DMS79 treated with DMSO at 0.1 percent for 48 hours (cell line): Measurements from ENCODE around the gene SYNE1.
"Not testable (repeated sequence)": the region's sequence is repeated elsewhere in the genome, so short reads cannot be mapped to it uniquely, and the experiment has no call there.

ENCODE experiments used
- DNase-seq: peaks from one replicate; lab custom pipeline; 2025; lab: John Stamatoyannopoulos, UW

Gene SYNE1, protein sequence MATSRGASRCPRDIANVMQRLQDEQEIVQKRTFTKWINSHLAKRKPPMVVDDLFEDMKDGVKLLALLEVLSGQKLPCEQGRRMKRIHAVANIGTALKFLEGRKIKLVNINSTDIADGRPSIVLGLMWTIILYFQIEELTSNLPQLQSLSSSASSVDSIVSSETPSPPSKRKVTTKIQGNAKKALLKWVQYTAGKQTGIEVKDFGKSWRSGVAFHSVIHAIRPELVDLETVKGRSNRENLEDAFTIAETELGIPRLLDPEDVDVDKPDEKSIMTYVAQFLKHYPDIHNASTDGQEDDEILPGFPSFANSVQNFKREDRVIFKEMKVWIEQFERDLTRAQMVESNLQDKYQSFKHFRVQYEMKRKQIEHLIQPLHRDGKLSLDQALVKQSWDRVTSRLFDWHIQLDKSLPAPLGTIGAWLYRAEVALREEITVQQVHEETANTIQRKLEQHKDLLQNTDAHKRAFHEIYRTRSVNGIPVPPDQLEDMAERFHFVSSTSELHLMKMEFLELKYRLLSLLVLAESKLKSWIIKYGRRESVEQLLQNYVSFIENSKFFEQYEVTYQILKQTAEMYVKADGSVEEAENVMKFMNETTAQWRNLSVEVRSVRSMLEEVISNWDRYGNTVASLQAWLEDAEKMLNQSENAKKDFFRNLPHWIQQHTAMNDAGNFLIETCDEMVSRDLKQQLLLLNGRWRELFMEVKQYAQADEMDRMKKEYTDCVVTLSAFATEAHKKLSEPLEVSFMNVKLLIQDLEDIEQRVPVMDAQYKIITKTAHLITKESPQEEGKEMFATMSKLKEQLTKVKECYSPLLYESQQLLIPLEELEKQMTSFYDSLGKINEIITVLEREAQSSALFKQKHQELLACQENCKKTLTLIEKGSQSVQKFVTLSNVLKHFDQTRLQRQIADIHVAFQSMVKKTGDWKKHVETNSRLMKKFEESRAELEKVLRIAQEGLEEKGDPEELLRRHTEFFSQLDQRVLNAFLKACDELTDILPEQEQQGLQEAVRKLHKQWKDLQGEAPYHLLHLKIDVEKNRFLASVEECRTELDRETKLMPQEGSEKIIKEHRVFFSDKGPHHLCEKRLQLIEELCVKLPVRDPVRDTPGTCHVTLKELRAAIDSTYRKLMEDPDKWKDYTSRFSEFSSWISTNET (N-terminal part only)

GRCh38 chr6:152637296-152638047 lies at the start of gene SYNE1:
TSS of gene SYNE1 (minus strand) at chr6:152637362. CDS start at chr6:152628331, 9,031 bp downstream.
- DNase-seq = no peak

DNA sequence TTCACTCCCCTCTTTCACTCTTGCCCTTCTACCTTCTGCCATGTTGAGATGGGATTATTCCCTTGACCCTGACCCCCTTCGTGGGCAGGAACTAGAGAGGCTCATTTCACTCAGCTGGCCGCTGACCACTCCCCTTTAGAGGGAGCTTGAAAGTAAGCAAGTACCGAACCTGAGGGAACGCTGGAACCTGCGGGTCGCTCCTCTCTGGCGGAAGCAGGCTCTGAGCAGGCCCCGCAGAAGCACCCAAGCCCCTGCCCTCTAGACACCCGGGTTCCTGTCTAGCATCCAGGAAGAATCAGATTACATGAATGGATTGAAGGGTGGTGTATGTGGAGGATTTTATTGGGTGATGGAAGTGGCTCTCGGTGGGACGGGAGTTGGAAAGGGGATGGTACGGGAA lies 48.7 kb upstream of the SYNE1 start:
- DNase-seq = no peak

DNA sequence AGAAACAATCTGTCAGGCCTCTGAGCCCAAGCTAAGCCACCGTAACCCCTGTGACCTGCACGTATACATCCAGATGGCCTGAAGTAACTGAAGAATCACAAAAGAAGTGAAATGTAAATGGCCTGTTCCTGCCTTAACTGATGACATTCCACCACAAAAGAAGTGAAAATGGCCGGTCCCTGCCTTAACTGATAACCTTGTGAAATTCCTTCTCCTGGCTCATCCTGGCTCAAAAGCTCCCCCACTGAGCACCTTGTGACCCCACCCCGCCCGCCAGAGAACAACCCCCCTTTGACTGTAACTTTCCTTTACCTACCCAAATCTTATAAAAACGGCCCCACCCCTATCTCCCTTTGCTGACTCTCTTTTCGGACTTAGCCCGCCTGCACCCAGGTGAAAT lies 45.8 kb upstream of the SYNE1 start:
- not testable (repeated sequence) for DNase-seq

DNA sequence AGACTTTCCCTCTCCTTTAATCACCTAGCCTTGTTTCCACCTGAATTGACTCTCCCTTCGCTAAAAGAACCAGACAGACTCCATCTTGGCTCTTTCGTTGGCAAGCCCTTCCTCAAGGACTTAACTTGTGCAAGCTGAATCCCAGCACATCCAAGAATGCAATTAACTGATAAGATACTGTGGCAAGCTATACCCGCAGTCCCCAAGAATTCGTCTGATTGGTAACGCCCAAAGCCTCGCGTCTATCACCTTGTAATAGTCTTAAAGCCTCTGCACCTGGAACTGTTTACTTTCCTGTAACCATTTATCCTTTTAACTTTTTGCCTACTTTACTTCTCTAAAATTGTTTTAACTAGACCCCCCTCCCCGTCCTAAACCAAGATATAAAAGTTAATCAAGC lies 45.0 kb upstream of the SYNE1 start:
- no peak for DNase-seq

- no peak for DNase-seq
Observed at GRCh38 chr6:152680879-152681517, 43.8 kb upstream of the SYNE1 start.

- DNase-seq = no peak
Observed at GRCh38 chr6:152680151-152680550, 43.0 kb upstream of the SYNE1 start.

GRCh38 chr6:152673236-152673635 lies 36.1 kb upstream of the SYNE1 start:
- no peak for DNase-seq

GRCh38 chr6:152671171-152671570 lies 34.0 kb upstream of the SYNE1 start:
- DNase-seq = no peak

DNA sequence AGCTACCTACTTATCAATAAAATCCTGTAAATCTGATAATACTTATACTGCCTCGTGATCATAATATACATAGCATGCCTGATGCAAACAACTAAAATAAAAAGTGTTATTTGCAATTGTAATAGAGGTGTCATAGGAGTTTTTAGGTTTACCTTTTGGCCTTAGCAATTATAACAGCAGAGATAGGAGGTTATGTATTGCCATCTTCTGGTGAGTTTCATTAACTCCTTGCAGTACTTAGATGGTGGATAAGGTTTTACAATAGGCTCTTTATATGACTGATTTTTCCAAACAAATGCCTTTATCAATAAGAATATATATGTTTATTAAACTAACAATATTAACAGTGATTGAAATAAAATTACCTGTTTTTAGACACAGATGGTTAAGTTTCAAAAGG lies 32.7 kb upstream of the SYNE1 start:
- DNase-seq = no peak

GRCh38 chr6:152661776-152662175 lies 24.6 kb upstream of the SYNE1 start:
- no peak for DNase-seq

DNA sequence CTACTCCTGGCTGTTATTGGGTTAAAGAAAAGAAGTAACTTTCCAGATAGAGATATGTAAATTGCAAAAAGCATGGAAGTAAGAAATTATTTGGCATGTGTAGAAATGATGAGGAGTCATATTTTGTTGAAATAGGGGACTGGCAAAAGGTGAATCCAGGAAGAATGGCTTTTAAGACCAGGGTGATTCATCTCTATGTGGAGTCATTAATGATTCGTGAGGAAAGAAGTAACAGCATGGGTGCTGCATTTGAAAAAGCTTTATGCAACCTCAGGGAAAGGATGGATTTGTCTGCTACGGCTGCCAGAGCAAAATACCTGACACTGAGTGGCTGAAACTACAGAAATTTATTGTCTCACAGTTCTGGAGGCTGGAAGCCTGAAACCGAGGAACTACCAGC lies 14.8 kb upstream of the SYNE1 start:
- DNase-seq = no peak

DNA sequence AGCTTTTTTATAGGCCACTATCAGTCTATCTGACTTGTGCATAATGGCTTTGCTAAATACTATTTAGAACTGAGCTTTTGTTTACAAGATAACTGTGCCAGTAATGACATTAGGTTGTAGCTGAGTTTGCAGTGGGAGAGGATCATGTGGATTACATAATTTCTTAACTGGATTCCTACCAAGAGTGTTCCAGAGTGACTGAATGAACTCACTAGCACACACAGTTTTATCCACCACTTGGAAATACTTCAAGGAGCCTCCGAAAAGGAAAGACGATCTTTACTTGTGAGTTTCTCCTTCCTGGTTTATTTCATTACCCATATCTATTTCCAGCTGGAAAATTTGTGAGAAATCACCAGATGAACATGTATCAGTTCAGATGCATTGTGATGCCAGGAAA lies 10.9 kb upstream of the SYNE1 start:
- DNase-seq = no peak

DNA sequence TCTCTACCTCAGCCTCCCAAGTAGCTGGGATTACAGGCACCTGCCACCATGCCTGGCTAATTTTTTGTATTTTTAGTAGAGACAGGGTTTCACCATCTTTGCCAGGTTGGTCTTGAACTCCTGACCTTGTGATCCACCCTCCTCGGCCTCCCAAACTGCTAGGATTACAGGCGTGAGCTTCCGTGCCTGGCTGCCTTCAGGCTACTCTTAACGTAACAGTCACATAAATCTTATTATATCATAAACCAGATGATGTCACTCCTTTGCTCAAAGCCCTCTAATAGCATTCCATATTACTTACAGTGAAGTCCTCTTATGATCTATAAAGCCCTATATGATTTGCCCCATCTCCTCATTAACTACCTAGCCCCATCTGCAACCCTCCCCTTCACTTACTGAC lies 9.6 kb upstream of the SYNE1 start:
- DNase-seq = not testable (repeated sequence)

- no peak for DNase-seq
Observed at GRCh38 chr6:152642578-152643375, 5.6 kb upstream of the SYNE1 start.

DNA sequence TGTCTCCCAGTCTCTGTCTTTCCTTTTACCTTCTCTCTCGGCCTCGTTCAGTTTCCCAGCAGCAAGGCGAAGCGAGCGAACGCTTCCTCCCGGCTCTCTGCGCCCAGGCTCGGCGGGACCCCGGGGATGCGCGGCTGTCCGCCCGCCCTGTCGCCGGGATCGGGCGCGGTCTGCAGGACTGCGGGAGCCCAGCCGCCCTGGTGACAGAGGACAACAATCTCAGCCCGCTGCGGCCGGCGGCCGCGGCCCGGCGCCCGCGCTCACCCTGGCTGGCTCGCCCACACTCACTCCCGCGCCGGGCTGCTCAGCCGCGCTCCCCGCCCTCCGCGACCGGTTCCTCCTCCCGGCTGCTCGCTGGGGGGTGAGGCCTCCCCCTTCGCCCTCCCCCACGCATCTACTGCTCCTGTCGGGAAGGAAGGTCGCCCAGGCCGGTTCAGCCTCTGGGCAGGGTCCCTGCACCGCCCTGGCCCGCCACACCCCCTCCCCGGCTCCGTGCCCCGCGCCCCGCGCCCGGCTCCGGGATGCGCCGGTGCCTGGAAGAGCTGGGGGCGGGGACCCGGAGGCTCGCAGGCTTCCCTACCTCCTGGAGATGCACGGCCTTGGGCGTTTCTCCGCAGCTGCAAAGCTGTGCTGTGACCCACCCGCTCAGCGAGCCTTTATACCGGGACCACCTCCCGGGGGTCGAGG lies 410 bp downstream of the SYNE1 start:
- no peak for DNase-seq

- no peak for DNase-seq
Observed at GRCh38 chr6:152636021-152636608, 1.0 kb downstream of the SYNE1 start.

GRCh38 chr6:152634773-152635172 lies 2.4 kb downstream of the SYNE1 start:
- no peak for DNase-seq

DNA sequence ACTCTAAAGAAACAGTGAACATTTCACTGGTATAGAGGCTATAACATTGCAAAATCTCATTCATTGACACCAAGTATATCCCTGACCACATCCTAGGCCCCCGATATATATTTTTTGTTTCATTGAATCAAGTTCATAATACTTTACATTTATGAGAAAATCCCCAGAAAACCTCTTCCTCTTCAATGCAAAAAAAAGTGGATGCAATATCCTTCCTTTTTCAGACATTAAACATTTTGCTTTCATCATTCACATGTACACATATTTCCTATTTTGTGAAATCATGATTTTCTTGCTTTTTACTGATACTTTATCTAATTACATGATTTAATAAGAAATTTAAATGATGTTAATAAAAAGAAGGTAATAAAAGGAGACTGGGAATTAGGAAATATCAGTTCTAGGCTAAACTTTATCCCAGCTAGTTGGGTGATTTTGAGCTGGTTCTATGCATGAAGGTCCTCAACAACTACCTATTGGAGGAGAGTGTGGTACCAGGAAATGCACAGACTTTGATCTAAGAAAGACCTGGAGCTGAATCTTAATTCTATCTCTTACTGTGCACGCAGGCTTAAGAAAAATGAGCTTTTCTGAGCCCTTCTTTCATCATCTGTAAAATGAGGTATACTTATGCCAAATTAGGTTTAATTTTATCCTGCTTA lies 4.9 kb downstream of the SYNE1 start:
- DNase-seq = no peak

DNA sequence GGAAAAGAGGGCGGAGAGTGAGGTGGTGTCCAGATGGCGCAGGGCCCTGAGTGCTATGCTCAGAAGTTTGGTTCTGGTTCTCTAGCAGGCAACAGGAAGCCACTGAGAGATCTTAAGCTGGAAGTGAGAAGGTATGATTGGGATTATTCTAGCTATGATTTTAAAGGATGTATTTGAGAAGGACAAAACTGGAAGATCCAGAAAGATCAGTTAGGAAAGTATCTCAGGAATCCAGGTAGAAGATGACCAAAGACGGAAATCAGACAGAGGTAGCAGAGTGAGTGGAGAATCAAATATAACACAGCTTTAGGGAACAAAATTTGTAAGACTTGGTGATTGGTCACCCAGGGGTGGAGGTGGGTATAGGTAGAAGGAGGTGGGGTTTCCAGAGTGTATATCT lies 5.8 kb downstream of the SYNE1 start:
- no peak for DNase-seq
